Measurements from ENCODE around the gene PCDH10.
A peak's percentile ranks its signal among the peaks of the same experiment; 100 is the strongest.

Gene PCDH10

GRCh38 chr4:133149932-133150471, 908 bp downstream of the PCDH10 start:
- DNase-seq (ENCODE audit: low read depth, low spot score) = no peak

GRCh38 chr4:133150486-133151340, 1.6 kb downstream of the PCDH10 start:
- DNase-seq (ENCODE audit: low read depth, low spot score) = peak; percentile 65

DNA sequence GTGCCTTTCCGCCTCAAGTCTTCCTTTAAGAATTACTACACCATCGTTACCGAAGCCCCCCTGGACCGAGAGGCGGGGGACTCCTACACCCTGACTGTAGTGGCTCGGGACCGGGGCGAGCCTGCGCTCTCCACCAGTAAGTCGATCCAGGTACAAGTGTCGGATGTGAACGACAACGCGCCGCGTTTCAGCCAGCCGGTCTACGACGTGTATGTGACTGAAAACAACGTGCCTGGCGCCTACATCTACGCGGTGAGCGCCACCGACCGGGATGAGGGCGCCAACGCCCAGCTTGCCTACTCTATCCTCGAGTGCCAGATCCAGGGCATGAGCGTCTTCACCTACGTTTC, 2.2 kb downstream of the PCDH10 start:
- DNase-seq (ENCODE audit: low read depth, low spot score) = no peak

GRCh38 chr4:133151691-133152329, 2.7 kb downstream of the PCDH10 start:
- DNase-seq (ENCODE audit: low read depth, low spot score) = peak; percentile 76

DNA sequence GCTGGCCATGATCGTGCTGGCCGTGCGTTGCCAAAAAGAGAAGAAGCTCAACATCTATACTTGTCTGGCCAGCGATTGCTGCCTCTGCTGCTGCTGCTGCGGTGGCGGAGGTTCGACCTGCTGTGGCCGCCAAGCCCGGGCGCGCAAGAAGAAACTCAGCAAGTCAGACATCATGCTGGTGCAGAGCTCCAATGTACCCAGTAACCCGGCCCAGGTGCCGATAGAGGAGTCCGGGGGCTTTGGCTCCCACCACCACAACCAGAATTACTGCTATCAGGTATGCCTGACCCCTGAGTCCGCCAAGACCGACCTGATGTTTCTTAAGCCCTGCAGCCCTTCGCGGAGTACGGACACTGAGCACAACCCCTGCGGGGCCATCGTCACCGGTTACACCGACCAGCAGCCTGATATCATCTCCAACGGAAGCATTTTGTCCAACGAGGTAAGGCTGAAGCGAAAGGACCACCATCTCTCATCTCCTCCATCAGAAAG, 3.3 kb downstream of the PCDH10 start:
- DNase-seq (ENCODE audit: low read depth, low spot score) = peak; percentile 60

DNA sequence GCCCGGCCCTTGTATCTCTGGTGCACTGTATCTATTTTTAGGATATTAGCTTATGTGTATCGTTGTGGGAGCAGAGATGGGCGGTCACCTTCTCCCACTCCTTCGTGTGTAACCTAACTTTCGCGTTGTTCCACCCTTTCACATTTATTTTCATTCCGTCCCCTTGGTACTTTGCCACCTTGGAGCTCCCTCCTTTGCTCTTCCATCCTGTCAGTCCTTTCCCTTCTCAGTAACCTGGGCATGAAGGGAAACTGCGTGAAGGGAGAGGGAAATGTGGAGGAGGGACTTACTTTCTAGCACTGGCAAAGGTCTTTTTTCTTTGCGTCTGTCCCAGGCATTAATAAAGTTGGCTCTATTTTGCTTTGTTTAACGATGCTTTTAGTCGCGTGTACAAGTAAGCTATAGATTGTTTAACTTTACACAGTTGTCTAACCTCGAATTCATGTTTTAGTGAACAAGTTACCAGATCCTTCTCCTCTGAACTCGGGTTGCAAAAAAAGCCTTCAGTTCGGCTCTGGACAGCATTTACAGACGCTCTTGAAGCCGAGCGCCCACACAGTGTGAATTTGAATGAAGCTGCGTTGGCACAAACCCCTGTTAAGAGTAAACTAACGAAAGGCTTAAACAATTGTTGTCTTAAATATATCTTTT, 3.9 kb downstream of the PCDH10 start:
- DNase-seq (ENCODE audit: low read depth, low spot score) = no peak

DNA sequence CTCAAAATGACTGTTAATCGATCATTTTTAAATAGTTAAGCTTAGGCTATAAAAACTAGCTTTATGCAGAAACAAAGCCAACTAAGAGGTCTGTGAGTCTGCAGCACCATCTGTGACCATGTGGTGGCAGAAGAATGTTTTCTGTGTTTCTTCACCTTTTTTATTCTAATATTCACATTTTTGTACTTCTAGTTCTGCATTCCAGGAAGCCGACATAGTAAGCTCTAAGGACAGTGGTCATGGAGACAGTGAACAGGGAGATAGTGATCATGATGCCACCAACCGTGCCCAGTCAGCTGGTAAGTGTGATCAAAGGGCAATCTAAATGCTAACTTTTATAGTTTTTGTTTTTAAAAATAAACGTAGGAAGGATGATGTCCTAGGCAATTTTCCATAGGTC, 5.6 kb downstream of the PCDH10 start:
- no peak for DNase-seq (ENCODE audit: low read depth, low spot score)

- peak; percentile 23 for DNase-seq (ENCODE audit: low read depth, low spot score)
Observed at GRCh38 chr4:133156096-133156495, 7.0 kb downstream of the PCDH10 start.

DNA sequence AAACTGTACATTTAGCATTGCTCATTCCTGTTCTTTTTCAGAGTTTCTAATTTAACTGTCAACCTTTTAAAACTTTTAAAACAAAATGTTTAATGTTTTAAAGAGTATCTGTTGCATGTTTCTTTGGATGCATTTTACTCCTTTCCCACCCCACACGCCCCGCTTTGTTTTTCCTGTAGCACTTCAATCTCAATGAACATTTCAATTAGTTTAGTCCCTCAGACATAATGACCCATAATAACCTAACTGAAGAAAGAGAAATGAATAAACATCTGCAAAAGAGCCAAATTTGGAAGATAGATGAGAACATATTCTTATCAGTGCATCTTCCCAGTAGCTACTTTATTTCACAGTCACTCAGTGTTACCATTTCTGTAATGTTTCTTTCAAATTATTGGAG, 7.5 kb downstream of the PCDH10 start:
- no peak for DNase-seq (ENCODE audit: low read depth, low spot score)

DNA sequence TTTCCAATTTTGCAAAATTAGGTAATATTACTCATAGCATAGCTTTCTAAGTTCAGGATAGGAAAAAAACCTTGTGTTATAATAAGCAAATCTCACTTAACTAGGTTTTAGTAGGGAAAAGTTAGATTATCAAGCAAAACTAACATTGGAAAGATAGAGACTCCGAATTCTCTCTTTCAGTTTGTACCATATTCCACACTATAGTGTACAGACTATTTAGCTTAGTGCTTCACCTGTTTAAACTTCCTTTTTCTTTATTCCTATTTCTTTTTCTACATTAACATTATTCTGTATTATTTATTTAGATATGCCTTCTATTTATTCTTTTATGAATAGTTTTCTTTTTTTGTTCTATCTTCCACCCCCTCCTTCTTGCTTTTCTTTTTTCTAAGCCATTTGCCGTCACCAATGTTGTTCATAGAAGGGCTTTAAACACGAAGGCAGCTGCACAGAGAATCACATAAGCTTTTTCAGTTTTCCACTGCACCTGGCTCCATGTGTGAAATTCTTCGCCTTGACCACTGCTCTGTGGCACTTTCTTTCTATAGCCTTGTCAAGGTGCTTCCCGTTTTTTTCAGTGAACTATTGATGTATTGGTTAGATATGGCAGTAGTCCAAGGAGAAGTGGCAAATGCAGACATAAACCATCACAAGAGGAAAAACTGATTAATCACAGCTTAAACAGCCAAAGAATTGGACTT, 8.5 kb downstream of the PCDH10 start:
- no peak for DNase-seq (ENCODE audit: low read depth, low spot score)

GRCh38 chr4:133160853-133161252, 11.8 kb downstream of the PCDH10 start:
- no peak for DNase-seq (ENCODE audit: low read depth, low spot score)

GRCh38 chr4:133161570-133162295, 12.6 kb downstream of the PCDH10 start:
- no peak for DNase-seq (ENCODE audit: low read depth, low spot score)

- DNase-seq (ENCODE audit: low read depth, low spot score) = peak; percentile 55
Observed at GRCh38 chr4:133162941-133163340, 13.8 kb downstream of the PCDH10 start.

DNA sequence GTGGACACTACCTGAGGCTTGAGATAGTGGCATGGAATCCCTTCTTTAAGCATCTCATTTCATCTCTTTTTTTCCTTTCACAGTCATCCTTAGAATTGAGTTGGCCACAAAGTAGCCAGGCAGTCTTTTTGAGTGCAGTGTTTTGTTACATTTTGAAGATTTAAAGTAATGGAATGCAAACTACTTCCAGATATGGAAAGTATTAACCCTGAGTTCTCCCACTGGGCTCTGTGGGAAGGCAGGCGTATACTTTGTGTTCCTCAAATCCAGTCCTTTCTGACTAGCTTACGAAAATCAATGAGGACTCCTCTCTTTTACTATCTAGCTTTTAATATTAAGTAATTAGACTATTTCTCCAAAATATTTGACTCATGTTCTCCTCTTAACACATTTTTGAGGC, 29.9 kb downstream of the PCDH10 start:
- no peak for DNase-seq (ENCODE audit: low read depth, low spot score)

DNA sequence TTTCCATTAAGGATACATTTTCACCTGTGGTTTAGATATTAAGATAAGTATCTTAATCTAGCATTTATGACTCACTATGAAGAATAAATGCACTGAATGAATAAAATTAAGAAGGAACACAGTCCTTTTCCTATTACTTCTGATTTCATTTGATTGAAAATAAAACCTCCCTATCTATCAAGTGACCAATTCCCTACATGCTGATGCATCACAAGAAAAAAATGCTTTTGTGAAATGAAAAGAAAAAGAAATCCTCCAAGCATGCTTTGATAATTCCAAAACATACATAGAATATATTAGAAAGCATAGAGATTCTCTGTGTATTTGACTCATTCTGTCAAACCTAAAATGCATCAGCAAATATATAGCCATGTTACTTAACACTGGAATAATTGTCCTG, 37.1 kb downstream of the PCDH10 start:
- DNase-seq (ENCODE audit: low read depth, low spot score) = no peak

DNA sequence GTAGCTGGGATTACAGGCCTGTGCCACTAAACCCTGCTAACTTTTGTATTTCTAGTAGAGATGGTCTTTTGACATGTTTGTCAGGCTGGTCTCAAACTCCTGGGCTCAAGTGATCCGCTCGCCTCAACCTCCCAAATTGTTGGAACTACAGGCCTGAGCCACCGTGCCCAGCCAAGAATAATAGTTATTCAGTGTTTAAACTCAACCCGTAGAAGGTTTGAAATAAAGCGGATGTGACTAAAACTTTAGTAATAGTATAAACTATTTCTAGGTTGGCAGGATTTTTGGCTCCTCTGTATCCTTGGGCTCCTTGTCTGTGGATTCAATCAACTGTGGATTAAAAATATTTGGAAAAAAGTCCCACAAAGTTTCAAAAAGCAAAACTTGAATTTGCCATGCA, 37.8 kb downstream of the PCDH10 start:
- no peak for DNase-seq (ENCODE audit: low read depth, low spot score)

- DNase-seq (ENCODE audit: low read depth, low spot score) = no peak
Observed at GRCh38 chr4:133188433-133189146, 39.5 kb downstream of the PCDH10 start.

GRCh38 chr4:133189147-133189517, 40.0 kb downstream of the PCDH10 start:
- DNase-seq (ENCODE audit: low read depth, low spot score) = no peak

- no peak for DNase-seq (ENCODE audit: low read depth, low spot score)
Observed at GRCh38 chr4:133190098-133190497, 41.0 kb downstream of the PCDH10 start.

DNA sequence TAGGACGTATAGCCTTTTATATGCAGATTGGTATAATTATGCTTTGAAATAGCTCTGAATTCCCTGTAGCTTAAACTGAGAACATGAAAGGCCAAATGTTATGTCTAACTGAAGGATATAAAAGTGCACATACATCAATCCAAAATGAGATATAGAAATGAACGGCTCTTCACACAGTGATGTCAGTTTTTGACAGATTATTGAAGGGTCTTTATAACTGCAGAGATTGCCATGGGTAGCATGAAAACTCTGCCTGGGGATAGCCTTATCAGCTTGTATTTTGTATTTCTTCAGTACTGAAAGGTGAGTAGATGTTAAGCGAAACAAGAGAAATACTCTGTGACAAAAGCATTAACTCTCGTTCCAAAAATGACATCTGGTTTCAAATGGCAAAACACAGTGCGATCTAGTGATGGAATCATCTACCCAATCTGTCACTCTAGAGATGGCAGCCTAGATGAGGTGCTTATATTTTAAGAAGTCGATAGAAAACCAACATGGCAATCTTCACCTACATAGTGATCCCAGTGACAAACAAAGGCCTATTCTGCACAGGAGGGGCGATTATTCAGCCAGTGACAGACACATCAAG, 59.7 kb downstream of the PCDH10 start:
- no peak for DNase-seq (ENCODE audit: low read depth, low spot score)

Measured in ELF-1 (cell line).